ENCODE data around the gene PEAR1. TPM values are rescaled to one million over a fixed set of nuclear protein-coding genes. Genes with fewer than 3 reads are reported as not detected.
A peak's percentile ranks its signal among the peaks of the same experiment; 100 is the strongest.

The PEAR1 gene
- total and polyA plus RNA-seq, 2 of the 8 experiments (the other 6 are each of a cell fraction or from before 2014, with no cell fraction given): 0.63 to 0.71 TPM

- Histone ChIP-seq H3K27ac (ENCODE audit: low read depth, low read length) (no peak overlapping the region), H2BK15ac (ENCODE audit: low read length) (peak overlapping the region; percentile 81; the same call in 1 of the 2 replicates), H3K79me1 (ENCODE audit: low read depth, low read length) (no peaks in the 10 kb centered on the region), H3K79me2 (ENCODE audit: control insufficient read depth in 1 of 2, insufficient read depth in 2 of 2, low read length in 2 of 2) (no peaks in the 10 kb centered on the region), H3K23ac (ENCODE audit: insufficient read length) (no peak overlapping the region), H3K56ac (replicated peaks; ENCODE audit: insufficient read length, low read depth, low read length) (no peak overlapping the region), H3K14ac (ENCODE audit: insufficient read length) (no peak overlapping the region), H2AK5ac (ENCODE audit: low read depth, low read length) (no peak overlapping the region; the same call in 1 of the 2 replicates), H2BK20ac (ENCODE audit: low read length) (peak overlapping the region; percentile 61; the same call in 1 of the 2 replicates), H3K9me3 (ENCODE audit: insufficient read depth in 2 of 2, low read depth in 1 of 2, low read length in 1 of 2) (no peaks in the 10 kb centered on the region), H4K8ac (ENCODE audit: extremely low read depth, insufficient read depth, low read length) (no peak overlapping the region), H3K4me1 (replicated peaks in 1 of 4; ENCODE audit: control insufficient read depth in 3 of 4, insufficient read depth in 4 of 4, low read length in 3 of 4) (peaks cover 3 to 23% (median 10%) of the 10 kb centered on the region in 4 experiments; a peak in 6 of 7 replicates), H3K9ac (replicated peaks in 1 of 4; ENCODE audit: extremely low read depth in 1 of 4, low read depth in 3 of 4, low read length in 3 of 4) (no peak overlapping the region), H3K4me3 (ENCODE audit: extremely low read depth in 1 of 4, insufficient read depth in 2 of 4, low read depth in 3 of 4, low read length in 4 of 4) (no peak overlapping the region), H3K4me2 (ENCODE audit: insufficient read depth in 1 of 2, low read depth in 2 of 2, low read length in 2 of 2) (peak overlapping the region; percentile 94 to 98; a peak in 2 of 4 replicates), H3K4ac (replicated peaks; ENCODE audit: insufficient read length, low read depth, low read length) (no peak overlapping the region), H4K5ac (ENCODE audit: insufficient read length, low read depth, low read length) (no peak overlapping the region), H3K23me2 (ENCODE audit: low read depth, low read length) (peaks cover 9% of the 10 kb centered on the region; the same call in 1 of the 2 replicates), H2BK120ac (replicated peaks; ENCODE audit: low read depth, low read length) (no peak overlapping the region), H4K20me1 (replicated peaks in 1 of 2; ENCODE audit: control insufficient read depth in 1 of 2, insufficient read depth in 2 of 2, low read length in 2 of 2) (peaks cover 4 to 19% of the 10 kb centered on the region in 2 experiments), H3K27me3 (replicated peaks in 1 of 4; ENCODE audit: control insufficient read depth in 3 of 4, extremely low read depth in 1 of 4, insufficient read depth in 3 of 4, low read length in 3 of 4) (peaks cover 71 to 92% (median 88%) of the 10 kb centered on the region in 4 experiments), H2AFZ (ENCODE audit: low read length) (no peak overlapping the region), H2BK12ac (ENCODE audit: low read depth, low read length) (no peak overlapping the region), H3K36me3 (ENCODE audit: control insufficient read depth in 2 of 4, insufficient read depth in 4 of 4, low read length in 3 of 4) (no peaks in the 10 kb centered on the region), H3K18ac (ENCODE audit: extremely low read depth, low read length) (no peak overlapping the region), H4K91ac (replicated peaks; ENCODE audit: insufficient read length, low read length) (no peak overlapping the region), H2BK5ac (ENCODE audit: low read depth, low read length) (0 out of 2 replicates have a peak overlapping the region, but pooled peaks have one; percentile 16)
- TF ChIP-seq ATF3 (IDR thresholded peaks at IDR 0.05; ENCODE audit: insufficient read depth, low read depth, low read length) (no peak), RNF2 (IDR thresholded peaks at IDR 0.05; ENCODE audit: borderline replicate concordance, low read depth, low read length, missing control alignments, poor library complexity, severe bottlenecking) (peak; percentile 42)
- 62% methylated on average over 5 of the region's 5 CpGs; no CpG with 5 or more reads in 1 of the 2 experiments for WGBS, 2 experiments (ENCODE audit: extremely low coverage in 1 of 2, insufficient coverage in 1 of 2, insufficient read length in 1 of 2, insufficient replicate concordance in 2 of 2, low coverage in 1 of 2, low lambda C conversion rate in 2 of 2, missing lambda C conversion rate in 1 of 2)
- POLR2A ChIA-PET (ENCODE audit: partially characterized antibody): interaction anchor here (0.8 to 3.0 kb wide), 6 partner anchors 11 to 217 kb away, joined by 3 to 10 read pairs (median 6); no protein-coding TSS in a partner anchor
- no peak for FAIRE-seq
- no peak for DNase-seq (ENCODE audit: low read depth in 1 of 2, low spot score in 2 of 2)
- CTCF ChIA-PET (ENCODE audit: partially characterized antibody): interaction anchor here (0.8 to 11.8 kb wide), 19 partner anchors 9 to 301 kb away, joined by 3 to 287 read pairs (median 4); partner anchors contain the start of genes INSRR, NTRK1 and PEAR1
Observed at GRCh38 chr1:156925154-156926010, 31.9 kb downstream of the PEAR1 start.
